Activated CD8-positive, alpha-beta memory T cell treated with anti-CD3 and anti-CD28 coated beads for 36 hours (primary cell): ENCODE measurements around the gene ARHGAP22. TPM values are rescaled to one million over a fixed set of nuclear protein-coding genes. Genes with fewer than 3 reads are reported as not detected.
"Not testable (repeated sequence)": the region's sequence is repeated elsewhere in the genome, so short reads cannot be mapped to it uniquely, and the experiment has no call there.

ENCODE experiments used
- CTCF ChIA-PET: fragments of 350-600 bp; sonication (Branson Sonifier 250); formaldehyde crosslinking; loops from one replicate; lab custom pipeline; 2021; ENCODE audit warnings: antibody characterized with exemption; lab: Charles Lee
- POLR2A ChIA-PET: fragments of 350-600 bp; sonication (Branson Sonifier 250); formaldehyde crosslinking; loops from one replicate; lab custom pipeline; 2021; ENCODE audit warnings: antibody characterized with exemption; lab: Charles Lee
- total RNA-seq, 2 experiments: library from RNA; stranded (reverse); gene quantifications; one replicate each; pipeline ENCODE4 v1.2.3, GENCODE V29; 2021

The ARHGAP22 gene
- total RNA-seq, 2 experiments from 2014 or later = not detected

- ChIA-PET POLR2A (no interaction called here), CTCF (no interaction called here)
These were observed 174.4 kb downstream of the ARHGAP22 start for GRCh38 chr10:48430402-48430993.

GRCh38 chr10:48429309-48429708 lies 175.6 kb downstream of the ARHGAP22 start:
- ChIA-PET CTCF (no interaction called here), POLR2A (no interaction called here)

GRCh38 chr10:48428896-48429295 lies 176.0 kb downstream of the ARHGAP22 start:
- CTCF ChIA-PET = no interaction called here

GRCh38 chr10:48423884-48424283 lies 181.0 kb downstream of the ARHGAP22 start:
- CTCF ChIA-PET = no interaction called here
- POLR2A ChIA-PET = no interaction called here

More at GRCh38 chr10:48428896-48429295, 176.0 kb downstream of the ARHGAP22 start:
- POLR2A ChIA-PET = no interaction called here

GRCh38 chr10:48421862-48422261 lies 183.0 kb downstream of the ARHGAP22 start:
- CTCF ChIA-PET, POLR2A ChIA-PET: not testable (repeated sequence)

- POLR2A ChIA-PET = no interaction called here
These were observed 185.2 kb downstream of the ARHGAP22 start for GRCh38 chr10:48419714-48420113.

GRCh38 chr10:48418189-48418788 lies 186.6 kb downstream of the ARHGAP22 start:
- ChIA-PET CTCF (no interaction called here), POLR2A (no interaction called here)

More at GRCh38 chr10:48419714-48420113, 185.2 kb downstream of the ARHGAP22 start:
- CTCF ChIA-PET = interaction anchor here (0.6 kb wide), 1 partner anchor 1969 kb away, joined by 4 read pairs; no protein-coding TSS in a partner anchor

- CTCF ChIA-PET = interaction anchor here (0.5 kb wide), 1 partner anchor 851 kb away, joined by 4 read pairs; no protein-coding TSS in a partner anchor
- POLR2A ChIA-PET = no interaction called here
These were observed 187.5 kb downstream of the ARHGAP22 start for GRCh38 chr10:48417374-48417773.

- ChIA-PET POLR2A (no interaction called here), CTCF (no interaction called here)
These were observed 188.2 kb downstream of the ARHGAP22 start for GRCh38 chr10:48416584-48417232.

GRCh38 chr10:48414778-48415177 lies 190.1 kb downstream of the ARHGAP22 start:
- ChIA-PET POLR2A (no interaction called here), CTCF (no interaction called here)

GRCh38 chr10:48414160-48414559 lies 190.7 kb downstream of the ARHGAP22 start:
- ChIA-PET POLR2A (no interaction called here), CTCF (no interaction called here)

- CTCF ChIA-PET = no interaction called here
- POLR2A ChIA-PET = no interaction called here
These were observed 191.9 kb downstream of the ARHGAP22 start for GRCh38 chr10:48412933-48413332.

- CTCF ChIA-PET = no interaction called here
- POLR2A ChIA-PET = no interaction called here
These were observed 192.8 kb downstream of the ARHGAP22 start for GRCh38 chr10:48412081-48412480.

- CTCF ChIA-PET = no interaction called here
- POLR2A ChIA-PET = no interaction called here
These were observed 193.4 kb downstream of the ARHGAP22 start for GRCh38 chr10:48411510-48411909.

- CTCF ChIA-PET = no interaction called here
These were observed 194.4 kb downstream of the ARHGAP22 start for GRCh38 chr10:48410503-48410902.

GRCh38 chr10:48406658-48407057 lies 198.2 kb downstream of the ARHGAP22 start:
- POLR2A ChIA-PET = no interaction called here
- CTCF ChIA-PET = no interaction called here

More at GRCh38 chr10:48410503-48410902, 194.4 kb downstream of the ARHGAP22 start:
- POLR2A ChIA-PET = no interaction called here

- ChIA-PET POLR2A (no interaction called here), CTCF (no interaction called here)
These were observed 198.7 kb downstream of the ARHGAP22 start for GRCh38 chr10:48406204-48406603.

- POLR2A ChIA-PET = no interaction called here
- CTCF ChIA-PET = no interaction called here
These were observed 200.2 kb downstream of the ARHGAP22 start for GRCh38 chr10:48404646-48405045.

GRCh38 chr10:48400850-48401220 lies 204.0 kb downstream of the ARHGAP22 start:
- CTCF ChIA-PET = no interaction called here
- POLR2A ChIA-PET = no interaction called here

- ChIA-PET POLR2A (no interaction called here), CTCF (no interaction called here)
These were observed 204.6 kb downstream of the ARHGAP22 start for GRCh38 chr10:48400129-48400849.
